MM.1S (cell line): ENCODE data around the gene ST3GAL3.

ENCODE experiments used
- DNase-seq: peaks from one replicate; pipeline ENCODE4 v3.0.0-alpha.2; 2015
- H2AFZ ChIP-seq: fragments of 300-600 bp; sonication (generic); 2 replicates; pipeline ENCODE4 v1.6.0; 2016; ENCODE audit warnings: antibody characterized with exemption, low read length
- H3F3A ChIP-seq: fragments of 300-600 bp; sonication (generic); 2 replicates; pipeline ENCODE4 v1.6.1; 2016; ENCODE audit warnings: mild to moderate bottlenecking, antibody characterized with exemption, low read length, moderate library complexity, mixed read lengths; ENCODE audit not compliant: insufficient read depth
- H3K27ac ChIP-seq: fragments of 300-600 bp; sonication (generic); 2 replicates; pipeline ENCODE4 v1.5.1; 2016; ENCODE audit warnings: mild to moderate bottlenecking, low read length
- H3K27me3 ChIP-seq: fragments of 300-600 bp; sonication (generic); replicated peaks from 2 replicates; pipeline ENCODE4 v1.6.0; 2016; ENCODE audit warnings: low read length; ENCODE audit not compliant: insufficient read depth
- H3K36me3 ChIP-seq: fragments of 300-600 bp; sonication (generic); replicated peaks from 2 replicates; pipeline ENCODE4 v1.6.1; 2016; ENCODE audit warnings: mild to moderate bottlenecking, low read length, mixed read lengths; ENCODE audit not compliant: insufficient read depth
- H3K4me1 ChIP-seq: fragments of 300-600 bp; sonication (generic); 2 replicates; pipeline ENCODE4 v1.6.1; 2016; ENCODE audit warnings: low read length, mixed read lengths
- H3K4me2 ChIP-seq: fragments of 300-600 bp; sonication (generic); 2 replicates; pipeline ENCODE4 v1.6.0; 2016; ENCODE audit warnings: low read depth, low read length
- H3K4me3 ChIP-seq: fragments of 300-600 bp; sonication (generic); 2 replicates; pipeline ENCODE4 v1.5.1; 2016; ENCODE audit warnings: low read length, mixed read lengths
- H3K79me2 ChIP-seq: fragments of 300-600 bp; sonication (generic); 2 replicates; pipeline ENCODE4 v1.6.1; 2016; ENCODE audit warnings: mixed run types, low read length, mixed read lengths
- H3K9ac ChIP-seq: fragments of 300-600 bp; sonication (generic); 2 replicates; pipeline ENCODE4 v1.6.1; 2016; ENCODE audit warnings: low read length, mixed read lengths
- H3K9me2 ChIP-seq: fragments of 300-600 bp; sonication (generic); replicated peaks from 2 replicates; pipeline ENCODE4 v1.6.1; 2016; ENCODE audit warnings: mild to moderate bottlenecking, low read length, mixed read lengths; ENCODE audit not compliant: insufficient read depth
- H3K9me3 ChIP-seq: fragments of 300-600 bp; sonication (generic); replicated peaks from 2 replicates; pipeline ENCODE4 v1.6.1; 2016; ENCODE audit warnings: mild to moderate bottlenecking, low read length, mixed read lengths; ENCODE audit not compliant: insufficient read depth
- H4K20me1 ChIP-seq: fragments of 300-600 bp; sonication (generic); 2 replicates; pipeline ENCODE4 v1.6.1; 2016; ENCODE audit warnings: mild to moderate bottlenecking, low read length, moderate library complexity, mixed read lengths; ENCODE audit not compliant: insufficient read depth
- CTCF ChIP-seq: fragments of 300-600 bp; sonication (generic); IDR thresholded peaks from 2 replicates; pipeline ENCODE4 v1.5.1; 2016; ENCODE audit warnings: antibody characterized with exemption, low read length, mixed read lengths
- EZH2 ChIP-seq: fragments of 300-600 bp; sonication (generic); optimal IDR thresholded peaks from 2 replicates; pipeline ENCODE3; 2017; ENCODE audit warnings: low read depth, mild to moderate bottlenecking, antibody characterized with exemption, low read length, mixed read lengths
- EZH2phosphoT487 ChIP-seq: fragments of 300-600 bp; sonication (generic); IDR thresholded peaks from 2 replicates; pipeline ENCODE4 v1.6.1; 2018; ENCODE audit warnings: antibody characterized with exemption, low read length

The ST3GAL3 gene

GRCh38 chr1:43858324-43858723, 151.0 kb downstream of the ST3GAL3 start:
- Histone ChIP-seq H3K4me1 (peaks cover 21% of the 10 kb centered on the region), H3K9me3 (no peaks in the 10 kb centered on the region), H3K4me2 (no peak overlapping the region), H3K9me2 (no peaks in the 10 kb centered on the region), H3K79me2 (no peaks in the 10 kb centered on the region), H3K27me3 (no peaks in the 10 kb centered on the region), H3K9ac (no peak overlapping the region), H3K36me3 (no peaks in the 10 kb centered on the region), H3F3A (peaks cover 8% of the 10 kb centered on the region), H3K4me3 (no peak overlapping the region), H2AFZ (no peak overlapping the region), H3K27ac (no peak overlapping the region), H4K20me1 (no peaks in the 10 kb centered on the region)
- TF ChIP-seq EZH2phosphoT487: no peak
- no peak for TF ChIP-seq EZH2
- no peak for TF ChIP-seq CTCF
- peak; percentile 34 for DNase-seq

- Histone ChIP-seq H3K4me1 (peaks cover 29% of the 10 kb centered on the region), H3K4me2 (no peak overlapping the region), H3K79me2 (no peaks in the 10 kb centered on the region), H3K9me2 (no peaks in the 10 kb centered on the region), H4K20me1 (no peaks in the 10 kb centered on the region), H3K9ac (no peak overlapping the region), H3K36me3 (no peaks in the 10 kb centered on the region), H3K9me3 (no peaks in the 10 kb centered on the region), H3K27ac (no peak overlapping the region), H3K4me3 (no peak overlapping the region), H3F3A (peaks cover 9% of the 10 kb centered on the region), H3K27me3 (no peaks in the 10 kb centered on the region), H2AFZ (no peak overlapping the region)
- DNase-seq: no peak
- TF ChIP-seq EZH2 (no peak), EZH2phosphoT487 (no peak), CTCF (no peak)
These were observed 154.0 kb downstream of the ST3GAL3 start for GRCh38 chr1:43861337-43861736.

GRCh38 chr1:43861988-43862735, 154.8 kb downstream of the ST3GAL3 start:
- no peaks in the 10 kb centered on the region for H3K79me2 ChIP-seq
- H3K9me3 ChIP-seq: no peaks in the 10 kb centered on the region
- TF ChIP-seq EZH2: no peak
- TF ChIP-seq CTCF: no peak
- no peak for TF ChIP-seq EZH2phosphoT487
- peaks cover 29% of the 10 kb centered on the region for H3K4me1 ChIP-seq
- no peaks in the 10 kb centered on the region for H3K27me3 ChIP-seq
- H3F3A ChIP-seq: peaks cover 9% of the 10 kb centered on the region
- H3K36me3 ChIP-seq: no peaks in the 10 kb centered on the region
- H3K4me2 ChIP-seq: no peak overlapping the region
- H3K9me2 ChIP-seq: no peaks in the 10 kb centered on the region
- H3K9ac ChIP-seq: no peak overlapping the region
- no peak for DNase-seq
- no peak overlapping the region for H3K27ac ChIP-seq
- H3K4me3 ChIP-seq: no peak overlapping the region
- H2AFZ ChIP-seq: no peak overlapping the region
- H4K20me1 ChIP-seq: no peaks in the 10 kb centered on the region
